H1 (cell line): ENCODE measurements around the gene ETV2. TPM values are rescaled to one million over a fixed set of nuclear protein-coding genes. Genes with fewer than 3 reads are reported as not detected.

Experiments
- CTBP2 ChIP-seq: IDR thresholded peaks from 2 replicates; pipeline ENCODE4 v1.7.0; 2011; ENCODE audit warnings: borderline replicate concordance, mild to moderate bottlenecking, moderate library complexity, mixed read lengths, low read length; ENCODE audit not compliant: insufficient read depth, insufficient read length
- EZH2 ChIP-seq: fragments of 200-600 bp; sonication (generic); IDR thresholded peaks from 2 replicates; pipeline ENCODE4 v1.7.1; 2012; ENCODE audit warnings: low read depth, mild to moderate bottlenecking, moderate library complexity, low read length, inconsistent platforms; ENCODE audit not compliant: severe bottlenecking
- MAFK ChIP-seq: IDR thresholded peaks from 2 replicates; pipeline ENCODE4 v1.6.1; 2012; ENCODE audit warnings: low read depth, mild to moderate bottlenecking, improper control_type of control experiment, low read length
- MAX ChIP-seq: IDR thresholded peaks from 2 replicates; pipeline ENCODE4 v1.6.1; 2012; ENCODE audit warnings: inconsistent platforms
- RFX5 ChIP-seq: IDR thresholded peaks from 2 replicates; pipeline ENCODE4 v1.6.1; 2011; ENCODE audit warnings: low read depth, low read length, improper control_type of control experiment, borderline replicate concordance
- RNF2 ChIP-seq: fragments of 200-900, 300-1000 bp; sonication (generic); IDR thresholded peaks from 2 replicates; pipeline ENCODE4 v1.7.1; 2016; ENCODE audit warnings: borderline replicate concordance, low read depth, mild to moderate bottlenecking, antibody characterized with exemption, low read length; ENCODE audit not compliant: poor library complexity, severe bottlenecking; ENCODE audit errors: missing control alignments
- SP4 ChIP-seq: IDR thresholded peaks from 2 replicates; pipeline ENCODE4 v1.6.1; 2012; ENCODE audit warnings: low read length, inconsistent platforms
- polyA plus RNA-seq, 7 experiments: library from polyadenylated mRNA; depleted of rRNA in 3 of 7; stranded (reverse) in 5 of 7; unstranded in 2 of 7; fragments of >200 nt in 5 of 7; fragments of 200-250 nt in 2 of 7; gene quantifications; 1 replicate in 5 of 7; 2 replicates in 1 of 7; 4 replicates in 1 of 7; pipeline versions ENCODE4 v1.2.1 to v1.2.3, GENCODE V29; 2011 to 2013; ENCODE audit warnings: missing spikeins in 2 of 7, mixed read lengths in 2 of 7
- total RNA-seq: library from RNA; stranded (reverse); fragmentation: NEBNext Ultra II Directional; extraction: Animal tissue kit (Norgen Biotek cat#: 25700); gene quantifications from 2 replicates; pipeline ENCODE4 v1.2.1, GENCODE V29; 2021
- TF ChIP-seq, protein P1 (sequence below): fragments of 300-600 bp; sonication (generic); IDR thresholded peaks from 2 replicates; pipeline ENCODE4 v1.7.1; 2012; ENCODE audit warnings: low read length, moderate library complexity, mild to moderate bottlenecking, inconsistent platforms; ENCODE audit not compliant: insufficient replicate concordance

The ETV2 gene
- total and polyA plus RNA-seq, 2 of the 8 experiments (the other 6 are each of a cell fraction or from before 2014, with no cell fraction given), result 0.88 to 1.3 TPM

GRCh38 chr19:35665157-35665556, 23.6 kb downstream of the ETV2 start (continued):
- TF ChIP-seq, protein P1, sequence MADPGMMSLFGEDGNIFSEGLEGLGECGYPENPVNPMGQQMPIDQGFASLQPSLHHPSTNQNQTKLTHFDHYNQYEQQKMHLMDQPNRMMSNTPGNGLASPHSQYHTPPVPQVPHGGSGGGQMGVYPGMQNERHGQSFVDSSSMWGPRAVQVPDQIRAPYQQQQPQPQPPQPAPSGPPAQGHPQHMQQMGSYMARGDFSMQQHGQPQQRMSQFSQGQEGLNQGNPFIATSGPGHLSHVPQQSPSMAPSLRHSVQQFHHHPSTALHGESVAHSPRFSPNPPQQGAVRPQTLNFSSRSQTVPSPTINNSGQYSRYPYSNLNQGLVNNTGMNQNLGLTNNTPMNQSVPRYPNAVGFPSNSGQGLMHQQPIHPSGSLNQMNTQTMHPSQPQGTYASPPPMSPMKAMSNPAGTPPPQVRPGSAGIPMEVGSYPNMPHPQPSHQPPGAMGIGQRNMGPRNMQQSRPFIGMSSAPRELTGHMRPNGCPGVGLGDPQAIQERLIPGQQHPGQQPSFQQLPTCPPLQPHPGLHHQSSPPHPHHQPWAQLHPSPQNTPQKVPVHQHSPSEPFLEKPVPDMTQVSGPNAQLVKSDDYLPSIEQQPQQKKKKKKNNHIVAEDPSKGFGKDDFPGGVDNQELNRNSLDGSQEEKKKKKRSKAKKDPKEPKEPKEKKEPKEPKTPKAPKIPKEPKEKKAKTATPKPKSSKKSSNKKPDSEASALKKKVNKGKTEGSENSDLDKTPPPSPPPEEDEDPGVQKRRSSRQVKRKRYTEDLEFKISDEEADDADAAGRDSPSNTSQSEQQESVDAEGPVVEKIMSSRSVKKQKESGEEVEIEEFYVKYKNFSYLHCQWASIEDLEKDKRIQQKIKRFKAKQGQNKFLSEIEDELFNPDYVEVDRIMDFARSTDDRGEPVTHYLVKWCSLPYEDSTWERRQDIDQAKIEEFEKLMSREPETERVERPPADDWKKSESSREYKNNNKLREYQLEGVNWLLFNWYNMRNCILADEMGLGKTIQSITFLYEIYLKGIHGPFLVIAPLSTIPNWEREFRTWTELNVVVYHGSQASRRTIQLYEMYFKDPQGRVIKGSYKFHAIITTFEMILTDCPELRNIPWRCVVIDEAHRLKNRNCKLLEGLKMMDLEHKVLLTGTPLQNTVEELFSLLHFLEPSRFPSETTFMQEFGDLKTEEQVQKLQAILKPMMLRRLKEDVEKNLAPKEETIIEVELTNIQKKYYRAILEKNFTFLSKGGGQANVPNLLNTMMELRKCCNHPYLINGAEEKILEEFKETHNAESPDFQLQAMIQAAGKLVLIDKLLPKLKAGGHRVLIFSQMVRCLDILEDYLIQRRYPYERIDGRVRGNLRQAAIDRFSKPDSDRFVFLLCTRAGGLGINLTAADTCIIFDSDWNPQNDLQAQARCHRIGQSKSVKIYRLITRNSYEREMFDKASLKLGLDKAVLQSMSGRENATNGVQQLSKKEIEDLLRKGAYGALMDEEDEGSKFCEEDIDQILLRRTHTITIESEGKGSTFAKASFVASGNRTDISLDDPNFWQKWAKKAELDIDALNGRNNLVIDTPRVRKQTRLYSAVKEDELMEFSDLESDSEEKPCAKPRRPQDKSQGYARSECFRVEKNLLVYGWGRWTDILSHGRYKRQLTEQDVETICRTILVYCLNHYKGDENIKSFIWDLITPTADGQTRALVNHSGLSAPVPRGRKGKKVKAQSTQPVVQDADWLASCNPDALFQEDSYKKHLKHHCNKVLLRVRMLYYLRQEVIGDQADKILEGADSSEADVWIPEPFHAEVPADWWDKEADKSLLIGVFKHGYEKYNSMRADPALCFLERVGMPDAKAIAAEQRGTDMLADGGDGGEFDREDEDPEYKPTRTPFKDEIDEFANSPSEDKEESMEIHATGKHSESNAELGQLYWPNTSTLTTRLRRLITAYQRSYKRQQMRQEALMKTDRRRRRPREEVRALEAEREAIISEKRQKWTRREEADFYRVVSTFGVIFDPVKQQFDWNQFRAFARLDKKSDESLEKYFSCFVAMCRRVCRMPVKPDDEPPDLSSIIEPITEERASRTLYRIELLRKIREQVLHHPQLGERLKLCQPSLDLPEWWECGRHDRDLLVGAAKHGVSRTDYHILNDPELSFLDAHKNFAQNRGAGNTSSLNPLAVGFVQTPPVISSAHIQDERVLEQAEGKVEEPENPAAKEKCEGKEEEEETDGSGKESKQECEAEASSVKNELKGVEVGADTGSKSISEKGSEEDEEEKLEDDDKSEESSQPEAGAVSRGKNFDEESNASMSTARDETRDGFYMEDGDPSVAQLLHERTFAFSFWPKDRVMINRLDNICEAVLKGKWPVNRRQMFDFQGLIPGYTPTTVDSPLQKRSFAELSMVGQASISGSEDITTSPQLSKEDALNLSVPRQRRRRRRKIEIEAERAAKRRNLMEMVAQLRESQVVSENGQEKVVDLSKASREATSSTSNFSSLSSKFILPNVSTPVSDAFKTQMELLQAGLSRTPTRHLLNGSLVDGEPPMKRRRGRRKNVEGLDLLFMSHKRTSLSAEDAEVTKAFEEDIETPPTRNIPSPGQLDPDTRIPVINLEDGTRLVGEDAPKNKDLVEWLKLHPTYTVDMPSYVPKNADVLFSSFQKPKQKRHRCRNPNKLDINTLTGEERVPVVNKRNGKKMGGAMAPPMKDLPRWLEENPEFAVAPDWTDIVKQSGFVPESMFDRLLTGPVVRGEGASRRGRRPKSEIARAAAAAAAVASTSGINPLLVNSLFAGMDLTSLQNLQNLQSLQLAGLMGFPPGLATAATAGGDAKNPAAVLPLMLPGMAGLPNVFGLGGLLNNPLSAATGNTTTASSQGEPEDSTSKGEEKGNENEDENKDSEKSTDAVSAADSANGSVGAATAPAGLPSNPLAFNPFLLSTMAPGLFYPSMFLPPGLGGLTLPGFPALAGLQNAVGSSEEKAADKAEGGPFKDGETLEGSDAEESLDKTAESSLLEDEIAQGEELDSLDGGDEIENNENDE, result no peak
- TF ChIP-seq MAX (no peak), RNF2 (no peak), SP4 (no peak), CTBP2 (no peak), EZH2 (no peak), MAFK (no peak), RFX5 (no peak)
- TF ChIP-seq, all 59 proteins: peak for 0
